ENCODE results near the gene RABEP1.

GRCh38 chr17:5352681-5353289 lies 70.7 kb downstream of the RABEP1 start:
- TF ChIP-seq CTCF (IDR thresholded peaks at IDR 0.05) = no peak
- no peak for TF ChIP-seq JUND (IDR thresholded peaks at IDR 0.05)
- TF ChIP-seq MXI1 (IDR thresholded peaks at IDR 0.05; ENCODE audit: low read depth, low read length) = no peak
- TF ChIP-seq NRF1 (IDR thresholded peaks at IDR 0.05; ENCODE audit: low read depth, low read length) = no peak
- no peak for TF ChIP-seq FOXM1 (IDR thresholded peaks at IDR 0.05; ENCODE audit: low read depth)
- no peak for TF ChIP-seq PBX3 (IDR thresholded peaks at IDR 0.05)
